GM12878 (cell line): ENCODE measurements around the gene TMEM37. TPM values are rescaled to one million over a fixed set of nuclear protein-coding genes. Genes with fewer than 3 reads are reported as not detected.

ENCODE experiments used
- ATAC-seq: fragments of 200-7000 bp; cut with Tn5 transposase; 3 replicates; pipeline ENCODE4 v1.9.1; 2020; ENCODE audit warnings: mild to moderate bottlenecking, moderate library complexity
- BruUV-seq: library from RNA; stranded (reverse); fragments of 400-500 nt; replicated peaks from 2 replicates; lab custom pipeline; 2021; lab: Mats Ljungman, UMichigan
- CTCF ChIA-PET: fragments of 300-600 bp; sonication (Branson Sonifier 250); formaldehyde crosslinking; extraction: SDS; loops from one replicate; lab custom pipeline; 2021; ENCODE audit warnings: inconsistent platforms; lab: Yijun Ruan, JAX
- POLR2A ChIA-PET: fragments of 350-600 bp; formaldehyde crosslinking; extraction: SDS; loops from one replicate; lab custom pipeline; 2021; ENCODE audit warnings: inconsistent platforms; lab: Charles Lee
- RAD21 ChIA-PET: fragments of 300-600 bp; sonication (Branson Sonifier 250); formaldehyde crosslinking; loops from one replicate; lab custom pipeline; 2023; ENCODE audit warnings: antibody characterized with exemption; ENCODE audit not compliant: unreplicated experiment; lab: Charles Lee
- SMC1A ChIA-PET: fragments of 300-600 bp; sonication (Branson Sonifier 250); formaldehyde crosslinking; loops from one replicate; lab custom pipeline; 2023; ENCODE audit not compliant: unreplicated experiment, uncharacterized antibody; lab: Charles Lee
- DNase-seq: peaks from one replicate; pipeline ENCODE4 v3.0.0-alpha.2; 2011; ENCODE audit warnings: low read depth, low spot score
- FAIRE-seq: peaks from 3 replicates; lab custom pipeline; 2011; peaks lifted over from hg19 to GRCh38; lab: Jason Lieb, UNC
- H2AFZ ChIP-seq: 2 replicates; pipeline ENCODE4 v1.6.0; 2011; ENCODE audit warnings: low read depth, low read length, control low read depth; ENCODE audit not compliant: control insufficient read depth
- H3K27ac ChIP-seq: 2 replicates; pipeline ENCODE4 v1.5.1; 2011; ENCODE audit warnings: control low read depth; ENCODE audit not compliant: control insufficient read depth, insufficient read depth
- H3K27me3 ChIP-seq, 2 experiments: replicated peaks in 1 of 2; 2 replicates each; pipeline versions ENCODE4 v1.6.0 to v1.6.1; 2011; ENCODE audit warnings: low read length in 1 of 2; ENCODE audit not compliant: control insufficient read depth in 2 of 2, insufficient read depth in 2 of 2
- H3K36me3 ChIP-seq, 2 experiments: 2 replicates each; pipeline ENCODE4 v1.5.1; 2011; ENCODE audit warnings: low read length in 1 of 2; ENCODE audit not compliant: control insufficient read depth in 2 of 2, insufficient read depth in 2 of 2
- H3K4me1 ChIP-seq: 2 replicates; pipeline ENCODE4 v1.6.1; 2011; ENCODE audit warnings: mild to moderate bottlenecking, low read length, moderate library complexity, mixed read lengths; ENCODE audit not compliant: control insufficient read depth, insufficient read depth
- H3K4me2 ChIP-seq: 2 replicates; pipeline ENCODE4 v1.6.0; 2011; ENCODE audit warnings: control low read depth; ENCODE audit not compliant: control insufficient read depth, insufficient read depth
- H3K4me3 ChIP-seq: fragments of 200-600 bp; sonication (generic); 2 replicates; pipeline ENCODE4 v1.5.1; 2016
- H3K79me2 ChIP-seq: 2 replicates; pipeline ENCODE4 v1.6.0; 2011; ENCODE audit warnings: low read length; ENCODE audit not compliant: control insufficient read depth, insufficient read depth
- H3K9ac ChIP-seq: 2 replicates; pipeline ENCODE4 v1.8.0; 2011; ENCODE audit warnings: low read length, control low read depth, mixed read lengths; ENCODE audit not compliant: control insufficient read depth, insufficient read depth
- H3K9me3 ChIP-seq: replicated peaks from 3 replicates; pipeline ENCODE4 v1.5.1; 2011; ENCODE audit warnings: mild to moderate bottlenecking, low read length; ENCODE audit not compliant: control insufficient read depth, insufficient read depth
- H4K20me1 ChIP-seq: 2 replicates; pipeline ENCODE4 v1.6.0; 2011; ENCODE audit not compliant: control insufficient read depth, insufficient read depth
- CBX3 ChIP-seq: fragments of 200-600 bp; sonication (generic); IDR thresholded peaks from 2 replicates; pipeline ENCODE4 v1.6.1; 2016; ENCODE audit warnings: low read depth, borderline replicate concordance
- CHD4 ChIP-seq: fragments of 200-600 bp; sonication (generic); IDR thresholded peaks from 2 replicates; pipeline ENCODE4 v1.6.1; 2016; ENCODE audit warnings: mild to moderate bottlenecking
- MTA3 ChIP-seq: IDR thresholded peaks from 2 replicates; pipeline ENCODE4 v1.6.1; 2012; ENCODE audit warnings: low read length, inconsistent platforms, borderline replicate concordance
- PRDM15 ChIP-seq: fragments of 450-650 bp; formaldehyde crosslinking; IDR thresholded peaks from 2 replicates; pipeline ENCODE4 v1.4.0; 2020; ENCODE audit warnings: mild to moderate bottlenecking, moderate library complexity
- RB1 ChIP-seq: fragments of 450-650 bp; formaldehyde crosslinking; IDR thresholded peaks from 2 replicates; pipeline ENCODE4 v1.6.1; 2017; ENCODE audit warnings: mild to moderate bottlenecking, borderline replicate concordance
- RBBP5 ChIP-seq: fragments of 200-600 bp; sonication (generic); conservative IDR thresholded peaks from 2 replicates; pipeline ENCODE4 v1.6.1; 2016
- SMC3 ChIP-seq: IDR thresholded peaks from 2 replicates; pipeline ENCODE4 v1.6.1; 2011; ENCODE audit warnings: low read length, improper control_type of control experiment, borderline replicate concordance
- SPI1 ChIP-seq: IDR thresholded peaks from 2 replicates; pipeline ENCODE4 v1.6.1; 2011; ENCODE audit warnings: low read depth, mild to moderate bottlenecking, low read length, moderate library complexity, borderline replicate concordance; ENCODE audit not compliant: insufficient read depth
- ZNF24 ChIP-seq: fragments of 450-650 bp; IDR thresholded peaks from 2 replicates; pipeline ENCODE4 v1.6.1; 2017; ENCODE audit warnings: antibody characterized with exemption, mild to moderate bottlenecking
- WGBS: methylation state at CpG from one replicate; pipeline ENCODE4 v1.1.6; 2016; ENCODE audit warnings: low lambda C conversion rate; ENCODE audit not compliant: insufficient replicate concordance, insufficient coverage; ENCODE audit errors: missing lambda C conversion rate; 5-methylcytosine and 5-hydroxymethylcytosine counted together
- in situ Hi-C: fragments of 300-500 bp; cut with MboI; formaldehyde crosslinking; loops from 9 replicates; pipeline ENCODE4 v1.14.3; 2018; ENCODE audit warnings: mixed read lengths
- intact Hi-C: fragments of 100-400 bp; cut with micrococcal nuclease; formaldehyde crosslinking; loops from one replicate; pipeline ENCODE4 v1.14.2; 2022; ENCODE audit not compliant: unreplicated experiment
- polyA plus RNA-seq, 11 experiments: library from polyadenylated mRNA; depleted of rRNA in 4 of 11; unstranded in 6 of 11; stranded (reverse) in 5 of 11; fragments of >200 nt; fragmentation: Nextera tagmentation in 4 of 11; fragmentation: Illumina TruSeq in 1 of 11; extraction: Ambion mirVana in 4 of 11; extraction: Trizol in 1 of 11; gene quantifications; 1 replicate in 1 of 11; 2 replicates in 10 of 11; pipeline versions ENCODE4 v1.2.1 to v1.2.3, GENCODE V29; 2011 to 2016; ENCODE audit warnings: inconsistent platforms in 2 of 11, missing spikeins in 2 of 11, low read depth in 1 of 11
- total RNA-seq, 4 experiments: library from RNA; depleted of rRNA in 3 of 4; stranded (reverse); fragments of >200 nt in 3 of 4; fragmentation: Illumina TruSeq in 1 of 4; extraction: Trizol in 1 of 4; gene quantifications; 2 replicates each; pipeline versions ENCODE4 v1.2.1 to v1.2.3, GENCODE V29; 2013 to 2021

TMEM37 gene
- total and polyA plus RNA-seq, 10 of the 15 experiments (the other 5 are each of a cell fraction or from before 2014, with no cell fraction given): 0.07 to 0.67 (median 0.24) TPM; not detected in 3

GRCh38 chr2:119465687-119466086 lies 34.0 kb downstream of the TMEM37 start:
- Histone ChIP-seq H3K4me1 (no peaks in the 10 kb centered on the region), H3K4me2 (no peak overlapping the region), H3K36me3 (no peaks in the 10 kb centered on the region), H3K4me3 (no peak overlapping the region), H3K9ac (no peak overlapping the region), H3K9me3 (no peaks in the 10 kb centered on the region), H3K27ac (no peak overlapping the region), H4K20me1 (no peaks in the 10 kb centered on the region), H3K27me3 (no peaks in the 10 kb centered on the region)
- ChIA-PET CTCF (interaction anchor here (1.1 to 1.6 kb wide), 2 partner anchors 11 to 51 kb away, joined by 3 to 8 read pairs; no protein-coding TSS in a partner anchor), RAD21 (no interaction called here), SMC1A (interaction anchor here (1.0 to 1.6 kb wide), 3 partner anchors 34 to 55 kb away, joined by 3 to 7 read pairs (median 4); partner anchors contain the start of gene TMEM37), POLR2A (no interaction called here)
- FAIRE-seq (no peak), ATAC-seq (no peak)
- in situ Hi-C loops: no loop called here
- no TSS peak for BruUV-seq
- 72% methylated on average over 11 of the region's 11 CpGs for WGBS
- TF ChIP-seq PRDM15 (CRISPR knock-in tag) (no peak), ZNF24 (no peak), CBX3 (no peak), SMC3 (no peak), RB1 (no peak), RBBP5 (no peak), CHD4 (no peak), SPI1 (no peak), MTA3 (no peak)
- TF ChIP-seq, all 136 proteins: peak for 0
- Histone ChIP-seq H3K79me2 (no peaks in the 10 kb centered on the region), H2AFZ (no peak overlapping the region)
- intact Hi-C loops: no loop called here
- no peak for DNase-seq
